ENCODE measurements around the gene NMNAT3. TPM values are rescaled to one million over a fixed set of nuclear protein-coding genes. Genes with fewer than 3 reads are reported as not detected.

Gene NMNAT3
- total RNA-seq, 1 donor = 0.86 TPM

- peak; percentile 40 for TF ChIP-seq CTCF (IDR thresholded peaks at IDR 0.05; ENCODE audit: insufficient read depth, low read depth, low read length)
- no peak for DNase-seq (ENCODE audit: low read depth)
- H3K4me3 ChIP-seq (ENCODE audit: low read depth, low read length) = no peak overlapping the region
Measured at GRCh38 chr3:139564294-139564861, 113.4 kb downstream of the NMNAT3 start.

- DNase-seq (ENCODE audit: low read depth) = peak; percentile 39
- TF ChIP-seq CTCF (IDR thresholded peaks at IDR 0.05; ENCODE audit: insufficient read depth, low read depth, low read length) = peak; percentile 85
- H3K4me3 ChIP-seq (ENCODE audit: low read depth, low read length) = no peak overlapping the region
Measured at GRCh38 chr3:139561959-139562676, 115.7 kb downstream of the NMNAT3 start.

- no peak overlapping the region for H3K4me3 ChIP-seq (ENCODE audit: low read depth, low read length)
- TF ChIP-seq CTCF (IDR thresholded peaks at IDR 0.05; ENCODE audit: insufficient read depth, low read depth, low read length) = no peak
- no peak for DNase-seq (ENCODE audit: low read depth)
Measured at GRCh38 chr3:139561255-139561817, 116.4 kb downstream of the NMNAT3 start.

GRCh38 chr3:139560411-139560810 lies 117.4 kb downstream of the NMNAT3 start:
- no peak for DNase-seq (ENCODE audit: low read depth)
- no peak overlapping the region for H3K4me3 ChIP-seq (ENCODE audit: low read depth, low read length)
- no peak for TF ChIP-seq CTCF (IDR thresholded peaks at IDR 0.05; ENCODE audit: insufficient read depth, low read depth, low read length)

- DNase-seq (ENCODE audit: low read depth) = peak; percentile 24
- TF ChIP-seq CTCF (IDR thresholded peaks at IDR 0.05; ENCODE audit: insufficient read depth, low read depth, low read length) = no peak
- no peak overlapping the region for H3K4me3 ChIP-seq (ENCODE audit: low read depth, low read length)
Measured at GRCh38 chr3:139559541-139559940, 118.2 kb downstream of the NMNAT3 start.

- TF ChIP-seq CTCF (IDR thresholded peaks at IDR 0.05; ENCODE audit: insufficient read depth, low read depth, low read length) = no peak
- H3K4me3 ChIP-seq (ENCODE audit: low read depth, low read length) = no peak overlapping the region
- DNase-seq (ENCODE audit: low read depth) = no peak
Measured at GRCh38 chr3:139558351-139559266, 119.2 kb downstream of the NMNAT3 start.

Data from fibroblast of villous mesenchyme (primary cell).